Sigmoid colon (tissue), 4 donors: Measurements from ENCODE around the gene P2RX3.

Experiments used
- CTCF ChIP-seq, 4 experiments: fragments of 450-650 bp in 3 of 4; fragments of 200-600 bp in 1 of 4; IDR thresholded peaks; one replicate each; pipeline ENCODE4 v1.5.1; 2016 to 2019; ENCODE audit warnings: antibody characterized with exemption in 4 of 4, mild to moderate bottlenecking in 3 of 4, moderate library complexity in 2 of 4
- POLR2A ChIP-seq, 2 donors: fragments of 450-650 bp; IDR thresholded peaks; one replicate each; pipeline ENCODE4 v1.6.1; 2016; ENCODE audit warnings: antibody characterized with exemption in 2 of 2, mild to moderate bottlenecking in 2 of 2, moderate library complexity in 2 of 2
- POLR2AphosphoS5 ChIP-seq, 4 donors: sonication (generic); formaldehyde crosslinking; IDR thresholded peaks; one replicate each; pipeline ENCODE4 v1.6.1; 2017; ENCODE audit warnings: antibody characterized with exemption in 4 of 4

GRCh38 chr11:57390535-57390934, 52.4 kb downstream of the P2RX3 start, which contains the start of gene PRG2:
- TF ChIP-seq POLR2A (IDR thresholded peaks at IDR 0.05) (no peak), CTCF (IDR thresholded peaks at IDR 0.05) (no peak), POLR2AphosphoS5 (IDR thresholded peaks at IDR 0.05) (no peak)
